ENCODE data around the gene LEAP2. TPM values are rescaled to one million over a fixed set of nuclear protein-coding genes. Genes with fewer than 3 reads are reported as not detected.

The LEAP2 gene
- total and polyA plus RNA-seq, 2 of the 4 experiments (the other 2 are of a cell fraction), result under 0.01 to 0.36 TPM

- Histone ChIP-seq H2BK15ac (ENCODE audit: low read depth, low read length) (no peak overlapping the region), H4K8ac (ENCODE audit: low read depth in 2 of 2, low read length in 2 of 2) (no peak overlapping the region), H3K4me2 (ENCODE audit: low read depth, low read length) (no peak overlapping the region), H3K27ac (ENCODE audit: insufficient read depth, low read length) (no peak overlapping the region), H4K20me1 (ENCODE audit: insufficient read depth, low read length) (no peaks in the 10 kb centered on the region), H3K14ac (replicated peaks; ENCODE audit: low read depth, low read length) (no peak overlapping the region), H3K79me1 (ENCODE audit: low read depth in 1 of 2, low read length in 2 of 2) (no peaks in the 10 kb centered on the region), H3K9me3 (ENCODE audit: control insufficient read depth, insufficient read depth, low read length) (no peaks in the 10 kb centered on the region), H4K5ac (ENCODE audit: low read depth, low read length) (no peak overlapping the region), H2AFZ (replicated peaks; ENCODE audit: low read length, poor library complexity) (no peak overlapping the region), H3K36me3 (ENCODE audit: control insufficient read depth, insufficient read depth, low read length) (no peaks in the 10 kb centered on the region), H3K9ac (ENCODE audit: low read depth, low read length) (no peak overlapping the region), H2BK5ac (ENCODE audit: low read depth, low read length, poor library complexity, severe bottlenecking) (no peak overlapping the region), H3K18ac (ENCODE audit: low read depth, low read length) (no peak overlapping the region), H3K4ac (ENCODE audit: low read depth, low read length) (no peak overlapping the region), H3K9me1 (ENCODE audit: insufficient read depth, low read length) (peaks cover 7% of the 10 kb centered on the region), H3K4me3 (ENCODE audit: insufficient read depth, low read depth, low read length) (no peak overlapping the region), H4K91ac (ENCODE audit: insufficient read depth, low read depth, low read length) (no peak overlapping the region), H3K23ac (ENCODE audit: low read depth, low read length) (no peak overlapping the region), H2AK9ac (replicated peaks; ENCODE audit: low read depth, low read length, poor library complexity) (no peak overlapping the region), H3K4me1 (ENCODE audit: control insufficient read depth, insufficient read depth, low read length) (peaks cover 19% of the 10 kb centered on the region), H2BK20ac (ENCODE audit: low read depth, low read length) (no peak overlapping the region), H3K27me3 (ENCODE audit: control insufficient read depth, insufficient read depth, low read length) (no peaks in the 10 kb centered on the region), H3K56ac (ENCODE audit: extremely low read depth, insufficient read depth, low read length) (no peak overlapping the region), H2AK5ac (ENCODE audit: low read depth, low read length) (no peak overlapping the region), H2BK120ac (ENCODE audit: low read depth, low read length) (no peak overlapping the region)
- intact Hi-C loops (cut with micrococcal nuclease) (no loop called here), in situ Hi-C loops (cut with MboI; ENCODE audit: low sequenced_read_pairs) (no loop called here), dilution Hi-C loops (cut with HindIII; ENCODE audit: low sequenced_read_pairs, unreplicated experiment) (no loop called here)
- TF ChIP-seq NFE2L2 (IDR thresholded peaks at IDR 0.05; ENCODE audit: low read depth, low read length) (no peak), MXI1 (IDR thresholded peaks at IDR 0.05; ENCODE audit: borderline replicate concordance, low read depth, low read length) (no peak), CHD1 (IDR thresholded peaks at IDR 0.05; ENCODE audit: low read depth, low read length) (no peak), CEBPB (IDR thresholded peaks at IDR 0.05; ENCODE audit: low read depth, low read length) (no peak), POLR2A (IDR thresholded peaks at IDR 0.05; ENCODE audit: low read depth, low read length) (no peak)
- WGBS, 2 experiments (ENCODE audit: extremely low coverage in 2 of 2, insufficient read length in 1 of 2), result no CpG with 5 or more reads among the region's 1 CpG
- BruUV-seq (replicated peaks), result no TSS peak
- ChIA-PET POLR2A (ENCODE audit: unreplicated experiment) (no interaction called here), CTCF (interaction anchor here (0.7 kb wide), 1 partner anchor 20 kb away, joined by 4 read pairs; no protein-coding TSS in a partner anchor)
- DNase-seq (no peak), ATAC-seq (ENCODE audit: low read depth) (no peak)
Measured at GRCh38 chr5:132836852-132837251, 36.6 kb upstream of the LEAP2 start.
